Measurements from ENCODE around the gene TXNRD1.
"Not testable (repeated sequence)": the region's sequence is repeated elsewhere in the genome, so short reads cannot be mapped to it uniquely, and the experiment has no call there.

Gene TXNRD1

DNA sequence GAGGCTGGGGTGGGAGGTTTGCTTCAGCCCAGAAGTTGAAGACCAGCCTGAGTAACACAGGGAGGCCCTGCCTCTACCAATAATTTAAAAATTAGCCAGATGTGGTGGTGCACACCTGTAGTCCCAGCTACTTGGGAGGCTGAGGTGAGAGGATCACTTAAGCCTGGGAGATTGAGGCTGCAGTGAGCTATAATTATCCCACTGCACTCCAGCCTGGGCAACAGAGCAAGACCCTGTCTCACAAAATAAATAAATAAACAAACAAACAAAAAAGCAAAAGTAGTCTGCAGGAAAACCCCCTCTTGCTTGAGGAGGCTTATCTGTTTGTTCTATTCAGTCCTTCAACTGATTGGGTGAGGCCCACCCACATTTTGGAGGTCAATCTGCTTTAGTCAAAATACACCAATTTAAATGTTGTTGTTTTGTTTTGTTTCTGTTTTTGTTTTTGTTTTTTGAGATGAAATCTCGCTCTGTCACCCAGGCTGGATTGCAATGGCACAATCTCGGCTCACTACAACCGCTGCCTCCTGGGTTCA, 24.9 kb upstream of the TXNRD1 start:
- DNase-seq (ENCODE audit: low read depth in 2 of 2, low spot score in 1 of 2), result no peak

DNA sequence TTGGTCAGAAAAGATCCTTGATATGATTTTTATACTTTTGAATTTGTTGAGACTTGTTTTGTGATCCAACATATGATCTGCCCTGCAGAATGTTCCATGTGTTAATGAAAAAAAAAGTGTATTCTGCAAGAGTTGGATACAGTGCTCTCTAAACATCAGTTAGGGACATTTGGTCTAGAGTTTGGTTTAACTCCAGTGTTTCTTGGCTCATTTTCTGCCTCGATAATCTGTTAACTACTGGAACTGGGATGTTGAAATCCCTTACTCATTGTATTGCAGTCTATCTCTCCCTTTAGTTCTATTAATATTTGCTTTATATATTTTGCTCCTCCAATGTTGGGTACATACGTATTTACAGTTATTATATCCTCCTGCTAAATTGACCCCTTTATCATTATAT, 18.3 kb upstream of the TXNRD1 start:
- DNase-seq (ENCODE audit: low read depth in 2 of 2, low spot score in 1 of 2), result no peak

DNA sequence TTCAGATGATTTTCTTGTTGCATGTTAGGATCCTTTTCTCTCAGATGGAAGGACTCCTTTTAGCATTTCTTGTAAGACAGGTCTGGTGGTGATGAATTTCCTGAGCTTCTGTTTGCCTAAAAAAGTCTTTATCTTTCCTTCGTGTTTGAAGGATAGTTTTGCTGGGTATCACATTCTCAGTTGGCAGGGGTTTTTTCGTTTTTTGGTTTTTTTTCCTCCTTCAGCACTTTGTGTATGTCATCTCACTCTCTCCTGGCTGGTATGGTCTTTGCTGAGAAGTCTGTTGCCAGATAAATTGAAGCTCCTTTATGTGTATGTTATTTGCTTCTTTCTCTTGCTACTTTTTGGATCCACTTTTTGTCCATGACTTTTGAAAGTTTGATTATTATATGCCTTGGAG, 15.6 kb upstream of the TXNRD1 start:
- no peak for DNase-seq (ENCODE audit: low read depth in 2 of 2, low spot score in 1 of 2)

DNA sequence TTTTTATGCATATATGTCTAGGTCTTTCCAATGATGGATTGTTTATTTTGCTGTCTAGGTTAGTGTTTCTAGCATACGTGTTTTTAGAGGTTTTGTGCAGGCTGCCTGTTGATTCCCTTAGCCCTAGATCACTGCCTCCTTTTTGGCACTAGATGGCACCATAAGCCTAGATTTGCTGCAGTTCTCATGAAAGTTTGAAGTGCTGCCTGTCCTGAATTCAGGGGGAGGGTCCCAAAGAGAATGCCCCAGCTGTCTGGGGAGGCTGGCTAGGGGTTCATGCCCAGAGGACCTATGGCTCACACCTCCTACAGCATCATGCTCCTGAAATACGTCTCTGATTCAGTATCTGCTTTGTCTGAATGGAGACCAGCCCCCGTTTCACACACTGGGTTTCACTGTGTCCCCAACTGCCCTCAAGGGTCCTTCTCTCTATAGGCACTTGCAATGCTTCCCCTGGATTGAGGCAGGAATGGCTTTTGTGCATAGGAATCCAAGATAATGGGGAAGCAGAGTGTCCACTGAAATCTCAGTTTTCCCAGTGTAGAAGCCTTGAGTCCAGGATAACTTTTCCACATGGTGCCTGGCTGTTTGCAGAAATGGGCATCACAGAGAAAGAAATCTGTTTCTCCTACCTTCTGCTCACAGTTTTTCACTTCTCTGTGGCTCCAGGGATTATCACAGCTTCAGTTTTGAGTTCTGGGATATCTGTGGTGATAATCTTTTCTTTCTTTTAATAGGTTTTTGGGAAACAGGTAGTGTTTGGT, 14.2 kb upstream of the TXNRD1 start:
- DNase-seq (ENCODE audit: low read depth in 2 of 2, low spot score in 1 of 2), result peak; percentile 7 to 15

DNA sequence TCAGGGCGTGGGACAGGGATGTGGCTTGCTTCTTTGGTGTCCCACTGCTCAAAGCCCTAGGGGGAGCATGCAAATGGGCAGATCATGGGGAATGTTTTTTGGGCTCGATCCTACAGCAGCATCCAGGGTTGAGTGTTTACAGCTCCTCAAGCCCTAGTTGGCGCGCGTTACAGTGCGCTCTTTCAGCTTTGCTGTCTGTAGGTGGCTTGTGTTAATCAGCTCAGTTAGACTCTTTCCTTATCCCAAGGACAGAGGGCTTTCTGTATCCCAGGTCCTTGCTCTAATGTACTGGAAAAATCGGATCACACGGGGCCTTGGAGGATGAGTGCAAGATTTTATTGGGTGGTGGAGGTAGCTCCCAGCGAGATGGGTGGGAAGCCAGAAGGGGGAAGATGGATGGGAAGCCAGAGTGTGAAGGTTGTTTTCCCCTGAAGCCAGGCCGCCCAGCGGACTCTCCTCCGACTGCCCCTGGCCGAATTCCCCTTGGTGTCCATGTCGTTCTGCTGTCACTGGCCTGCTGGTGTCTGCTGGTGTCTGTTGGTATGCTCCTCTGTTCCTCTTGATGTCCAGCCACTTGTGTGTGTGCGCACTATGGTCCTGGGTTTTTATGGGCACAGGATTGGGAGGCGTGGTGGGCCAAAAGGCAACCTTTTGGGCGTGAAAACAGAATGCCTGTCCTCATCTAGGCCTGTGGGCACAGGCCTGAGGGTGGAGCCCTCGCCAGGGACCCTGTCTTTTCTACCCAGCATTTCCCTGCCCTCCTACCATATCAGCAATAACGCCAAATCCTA, 10.7 kb upstream of the TXNRD1 start:
- no peak for DNase-seq (ENCODE audit: low read depth in 2 of 2, low spot score in 1 of 2)

DNA sequence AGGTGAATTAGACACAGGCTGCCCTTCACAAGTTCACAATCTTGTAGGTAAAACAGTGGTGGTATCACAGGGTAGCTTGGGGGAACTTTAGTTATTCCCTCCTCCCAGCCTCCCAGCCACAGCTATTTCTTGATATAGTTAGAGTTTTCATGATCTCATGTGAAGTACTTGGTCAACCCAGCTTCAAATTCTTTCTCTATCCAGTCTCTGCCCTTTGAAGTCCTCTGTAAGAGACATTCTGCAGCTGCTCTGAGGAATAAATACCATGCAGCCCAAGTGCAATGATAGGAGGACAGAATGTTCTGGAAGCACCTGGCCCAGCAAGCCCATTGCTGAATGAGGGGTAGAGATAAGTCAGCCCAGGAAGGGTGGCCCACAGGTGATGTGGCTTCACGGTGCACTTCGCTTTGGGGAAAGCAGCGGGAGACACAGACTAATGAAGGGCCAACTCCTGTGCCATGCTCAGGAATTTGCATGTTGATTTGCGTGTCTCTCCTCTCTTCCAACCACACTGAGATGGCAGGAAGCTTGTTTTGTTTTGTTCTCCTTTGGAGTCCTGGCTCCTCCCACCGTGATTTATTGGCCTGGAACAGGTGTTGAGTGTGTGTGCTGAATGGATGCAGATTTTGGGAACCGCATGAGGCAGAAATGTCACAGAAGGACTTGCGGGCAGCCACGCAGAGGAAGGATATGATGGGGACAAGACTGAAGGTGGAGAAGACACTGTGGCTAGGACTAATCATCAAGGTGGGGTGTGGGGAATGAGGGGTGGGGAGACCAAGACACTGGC, 8.0 kb upstream of the TXNRD1 start:
- DNase-seq (ENCODE audit: low read depth in 2 of 2, low spot score in 1 of 2), result no peak

DNA sequence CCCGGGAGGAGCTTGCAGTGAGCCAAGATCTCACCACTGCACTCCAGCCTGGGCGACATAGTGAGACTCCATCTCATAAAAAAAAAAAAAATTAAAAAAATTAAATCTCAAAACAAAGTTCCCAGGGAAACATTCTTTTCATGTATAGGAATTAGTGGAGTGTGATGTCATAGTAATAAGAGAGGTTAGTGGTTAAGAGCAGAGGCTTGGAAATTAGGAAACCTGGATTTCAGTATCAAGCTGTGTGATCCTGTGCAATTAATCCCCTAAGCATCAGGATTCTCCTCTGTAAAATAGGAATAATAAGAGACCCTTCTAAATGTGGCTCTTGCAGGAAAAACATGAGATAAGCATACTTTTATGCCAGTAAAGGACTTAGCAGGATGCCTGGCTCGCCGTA, 3.1 kb upstream of the TXNRD1 start:
- DNase-seq (ENCODE audit: low read depth in 2 of 2, low spot score in 1 of 2), result no peak

DNA sequence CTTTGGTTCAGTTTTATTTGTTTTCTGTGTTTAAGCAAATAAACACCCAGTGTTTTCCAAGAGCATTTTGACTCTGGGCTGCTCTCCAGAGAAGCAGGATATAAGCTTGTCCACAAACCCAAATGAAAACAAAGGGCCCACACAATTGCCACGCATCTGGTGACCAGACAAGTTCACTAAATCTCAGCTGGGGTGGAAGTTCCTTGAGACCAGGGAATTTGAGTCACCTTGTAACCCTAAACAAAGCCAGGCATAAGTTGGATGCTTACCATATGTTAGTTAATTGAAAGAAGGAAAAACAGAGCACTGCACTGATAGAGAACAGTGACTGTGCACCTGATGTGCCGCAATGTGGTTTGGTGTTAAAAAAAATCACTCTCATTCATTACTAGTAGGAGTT, 1.6 kb upstream of the TXNRD1 start:
- no peak for DNase-seq (ENCODE audit: low read depth in 2 of 2, low spot score in 1 of 2)

DNA sequence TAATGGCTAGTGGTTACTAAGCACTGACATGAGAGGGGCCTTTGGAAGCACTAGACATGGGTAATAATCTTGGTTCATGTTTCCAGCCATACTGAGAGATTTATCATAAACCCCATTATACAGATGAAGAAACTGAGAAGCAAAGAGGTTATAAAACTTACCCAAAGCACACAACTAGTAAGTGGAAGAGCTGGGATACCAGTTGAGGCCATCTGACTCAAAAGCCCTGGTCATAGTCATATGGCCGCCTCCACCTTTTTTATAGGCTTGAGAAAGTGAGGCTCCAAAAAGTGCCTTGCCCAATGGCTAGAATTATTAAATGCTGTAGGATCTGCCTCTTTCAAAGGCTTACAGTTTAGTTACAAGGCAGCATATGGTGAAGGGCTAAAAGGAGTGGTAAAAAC, 944 bp downstream of the TXNRD1 start:
- no peak for DNase-seq (ENCODE audit: low read depth in 2 of 2, low spot score in 1 of 2)

DNA sequence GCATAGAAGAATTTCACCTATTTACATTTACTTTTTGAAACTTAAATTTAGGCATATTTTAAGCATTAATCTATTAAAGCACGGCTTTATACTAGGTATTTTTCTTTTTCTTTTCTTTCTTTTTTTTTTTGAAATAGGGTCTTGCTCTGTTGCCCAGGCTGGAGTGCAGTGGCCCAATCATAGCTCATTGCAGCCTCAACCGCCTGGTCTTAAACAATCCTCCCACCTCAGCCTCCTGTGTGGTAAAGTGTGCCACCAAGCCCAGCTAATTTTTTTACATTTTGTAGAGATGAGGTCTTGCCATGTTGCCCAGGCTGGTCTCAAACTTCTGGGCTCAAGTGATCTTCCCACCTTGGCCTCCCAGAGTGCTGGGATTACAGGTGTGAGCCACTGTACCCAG, 2.9 kb downstream of the TXNRD1 start:
- DNase-seq (ENCODE audit: low read depth in 2 of 2, low spot score in 1 of 2), result not testable (repeated sequence)

DNA sequence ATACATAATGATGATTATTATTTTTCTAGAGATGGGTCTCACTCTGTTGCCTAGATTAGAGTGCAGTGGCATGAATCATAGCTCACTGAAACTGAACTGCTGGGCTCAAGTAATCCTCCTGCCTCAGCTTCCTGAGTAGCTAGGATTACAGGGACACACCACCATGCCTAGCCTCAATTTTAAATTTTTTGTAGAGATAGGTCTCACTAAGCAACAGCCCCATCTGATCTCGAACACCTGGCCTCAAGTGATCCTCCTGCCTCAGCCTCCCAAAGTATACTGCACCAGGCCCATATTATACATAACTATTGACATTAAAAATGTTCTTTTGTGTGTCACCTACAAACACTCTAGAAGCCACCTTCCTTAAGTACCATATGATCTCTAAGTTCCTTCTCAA, 3.4 kb downstream of the TXNRD1 start:
- DNase-seq (ENCODE audit: low read depth in 2 of 2, low spot score in 1 of 2), result no peak

DNA sequence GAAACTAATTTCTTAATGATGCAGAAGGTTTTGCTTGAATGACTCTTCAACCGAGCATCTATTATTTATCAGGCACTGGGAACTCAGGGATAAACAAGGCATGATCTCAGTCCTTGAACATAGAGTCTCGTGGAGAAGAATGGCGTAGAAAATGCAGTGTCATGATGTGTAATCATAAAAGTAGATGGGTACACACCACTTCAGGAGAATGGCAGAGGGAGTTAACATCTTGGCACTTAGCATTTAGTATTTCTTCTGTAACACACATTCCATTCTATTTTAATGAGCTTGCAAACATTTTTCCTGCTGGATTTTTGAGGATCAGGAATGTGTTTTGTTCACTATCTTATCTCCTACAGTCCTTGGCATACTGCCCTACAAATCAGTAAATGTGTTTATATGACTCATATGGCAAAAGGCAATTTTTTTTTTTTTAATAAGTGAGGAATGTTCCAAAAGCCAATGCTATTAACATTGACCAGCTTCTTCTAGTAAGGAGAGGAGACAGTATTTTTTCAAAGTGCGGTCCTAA, 3.8 kb downstream of the TXNRD1 start:
- DNase-seq (ENCODE audit: low read depth in 2 of 2, low spot score in 1 of 2), result no peak

DNA sequence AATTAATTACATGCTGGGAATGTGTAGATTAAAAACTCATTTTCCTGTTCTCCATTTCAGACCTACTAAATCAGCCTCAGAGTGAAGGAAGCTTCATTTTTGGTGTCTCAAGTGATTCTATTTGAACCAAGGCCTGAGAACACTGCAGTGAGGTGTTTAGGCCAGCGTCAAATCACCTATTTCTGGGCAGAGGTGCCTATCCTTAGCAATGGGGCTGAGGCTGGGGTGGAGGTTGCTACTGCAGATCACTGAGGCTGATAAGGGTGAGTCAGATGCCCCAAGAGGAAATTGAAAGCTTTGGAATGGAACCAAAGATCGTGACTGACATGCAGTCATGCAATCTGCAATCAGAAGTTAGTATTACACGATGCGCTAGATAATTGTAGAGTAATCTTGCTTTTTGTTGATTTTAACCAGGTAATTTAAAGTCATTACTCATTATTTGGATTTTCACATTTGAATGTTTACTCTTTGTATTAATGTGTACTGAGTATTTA, 4.4 kb downstream of the TXNRD1 start:
- DNase-seq (ENCODE audit: low read depth in 2 of 2, low spot score in 1 of 2), result peak; percentile 14 to 25

DNA sequence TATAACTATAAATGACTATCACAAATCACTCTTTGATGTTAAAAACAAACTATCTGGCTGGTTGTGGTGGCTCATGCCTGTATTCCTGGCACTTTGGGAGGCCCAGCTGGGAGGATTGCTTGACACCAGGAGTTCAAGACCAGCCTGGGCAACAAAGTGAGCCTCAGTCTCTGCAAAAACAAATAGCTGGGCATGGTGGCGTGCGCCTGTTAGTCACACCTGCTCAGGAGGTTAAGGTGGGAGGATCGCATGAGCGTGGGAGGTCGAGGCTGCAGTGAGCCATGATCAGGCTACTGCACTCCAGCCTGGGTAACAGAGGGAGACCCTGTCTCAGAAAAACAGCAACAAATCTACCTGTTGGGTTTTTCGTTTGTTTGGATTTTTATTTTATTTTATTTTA, 5.4 kb downstream of the TXNRD1 start:
- no peak for DNase-seq (ENCODE audit: low read depth in 2 of 2, low spot score in 1 of 2)

DNA sequence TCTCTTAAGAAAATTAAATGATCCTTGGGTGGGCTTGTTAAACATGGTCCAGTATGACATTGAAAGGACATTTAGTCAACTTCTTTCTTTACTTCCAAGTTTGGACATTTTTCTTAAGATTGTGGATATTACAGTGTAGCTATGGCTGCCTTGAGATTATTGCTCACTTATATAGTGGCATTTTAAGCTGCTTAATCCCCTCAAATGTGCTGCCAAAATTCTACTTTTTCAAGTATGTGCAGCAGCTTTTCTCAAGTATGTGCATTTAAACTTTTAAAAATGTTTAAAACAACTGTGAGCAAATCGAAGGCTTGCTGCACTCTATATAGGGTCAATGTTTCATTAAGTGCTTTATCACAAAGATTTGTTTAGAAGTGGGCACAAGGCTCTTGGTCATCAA, 7.4 kb downstream of the TXNRD1 start:
- DNase-seq (ENCODE audit: low read depth in 2 of 2, low spot score in 1 of 2), result no peak

DNA sequence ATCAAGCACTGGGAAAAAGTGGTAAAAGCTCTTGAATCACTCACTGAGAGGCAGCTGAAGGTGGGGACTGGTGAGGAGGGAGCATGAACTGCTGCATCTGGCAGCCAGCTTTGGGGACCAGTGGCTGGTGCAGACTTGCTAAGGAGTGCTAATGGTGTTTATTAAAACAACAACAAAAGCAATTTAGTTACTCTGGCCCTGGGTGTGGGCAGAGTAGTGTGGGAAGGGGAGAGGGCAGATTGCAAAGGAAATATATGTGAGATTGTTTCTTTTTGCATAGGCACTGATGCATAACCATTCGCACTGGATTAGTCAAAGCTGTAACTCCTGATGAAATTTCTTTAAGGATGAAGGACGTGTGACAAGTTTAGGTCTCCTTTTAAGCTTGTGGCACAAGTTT, 8.1 kb downstream of the TXNRD1 start:
- no peak for DNase-seq (ENCODE audit: low read depth in 2 of 2, low spot score in 1 of 2)

DNA sequence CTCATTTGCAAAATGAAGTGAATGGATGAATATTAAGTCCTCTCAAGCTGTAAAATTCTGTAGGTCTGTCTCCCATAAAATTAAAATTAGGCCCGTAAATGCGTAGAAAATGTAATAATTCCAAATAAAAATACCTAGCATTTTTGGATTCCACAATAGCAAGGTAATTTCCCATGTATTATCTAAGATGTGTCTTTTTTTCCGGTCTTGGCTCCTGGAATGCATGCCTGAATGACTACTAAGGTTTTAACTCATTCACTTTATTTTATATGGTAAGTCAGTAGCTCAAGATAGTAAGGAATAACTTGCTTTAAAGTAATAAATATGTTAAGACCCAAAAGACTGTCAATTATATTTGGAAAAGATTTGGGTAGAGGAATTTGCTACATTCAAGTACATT, 11.1 kb downstream of the TXNRD1 start:
- DNase-seq (ENCODE audit: low read depth in 2 of 2, low spot score in 1 of 2), result no peak

DNA sequence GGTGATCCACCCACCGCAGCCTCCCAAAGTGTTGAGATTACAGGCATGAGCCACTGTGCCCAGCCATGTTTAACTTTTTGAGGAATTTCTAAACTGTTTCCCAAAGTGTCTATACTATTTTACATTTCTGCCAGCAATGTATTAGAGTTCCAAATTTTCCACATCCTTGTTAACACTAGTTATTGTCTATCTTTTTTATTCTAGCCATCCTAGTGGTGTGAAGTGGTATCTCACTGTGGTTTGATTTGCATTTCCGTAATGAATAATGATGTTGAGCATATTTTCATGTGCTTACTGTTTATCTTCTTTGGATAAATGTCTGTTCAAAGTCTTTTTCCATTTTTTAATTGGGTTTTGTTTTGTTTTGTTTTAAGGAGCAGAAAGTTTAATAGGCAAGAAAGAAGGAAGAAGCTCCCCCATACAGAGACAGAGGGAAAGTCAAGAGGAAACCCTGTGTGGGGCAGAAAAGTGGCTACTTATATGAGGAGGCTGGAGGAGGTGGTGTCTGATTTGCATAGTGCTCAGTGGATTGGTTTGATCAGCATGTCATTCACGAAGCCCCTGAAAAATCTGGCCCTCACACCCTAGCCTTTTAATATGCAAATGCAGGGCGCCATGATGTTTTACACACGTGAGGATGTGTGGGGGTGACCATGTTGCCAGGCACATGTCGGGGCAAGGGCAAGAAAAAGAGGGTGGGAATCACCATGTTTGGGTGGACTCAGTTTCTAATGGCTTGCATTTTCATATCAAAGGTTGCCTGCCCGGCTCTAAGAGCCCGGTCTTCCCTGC, 14.9 kb downstream of the TXNRD1 start:
- no peak for DNase-seq (ENCODE audit: low read depth in 2 of 2, low spot score in 1 of 2)

DNA sequence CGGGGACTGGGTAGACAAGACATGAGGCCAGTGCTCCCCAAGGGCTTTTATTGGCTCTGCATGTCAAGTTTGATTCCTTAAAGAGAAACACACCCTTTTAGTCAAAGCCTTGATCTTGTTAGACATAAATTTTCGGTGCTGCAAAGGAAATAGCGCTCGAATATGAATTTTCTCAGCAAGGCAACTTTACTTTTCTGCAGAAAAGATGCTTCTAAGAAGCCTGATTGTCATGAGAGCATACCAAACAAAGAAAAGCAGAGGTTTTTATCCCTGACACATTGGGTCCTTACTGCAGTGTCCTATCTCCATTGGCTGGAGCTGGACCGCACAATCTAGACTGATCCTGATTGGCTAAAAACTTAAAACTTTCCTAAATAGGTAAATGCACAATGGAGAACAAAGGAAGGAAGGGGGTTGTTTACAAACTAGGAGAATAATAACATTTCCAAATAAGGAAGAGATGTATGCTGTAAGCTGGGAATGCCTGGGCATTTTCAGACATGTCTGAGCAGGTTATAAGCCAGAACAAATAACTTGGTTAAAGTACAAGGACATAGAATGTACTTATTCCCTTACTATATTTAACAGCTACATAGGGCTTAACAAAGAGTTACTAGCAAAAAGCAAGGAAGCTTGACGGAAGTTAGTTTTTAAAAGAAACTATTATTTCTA, 17.2 kb downstream of the TXNRD1 start:
- no peak for DNase-seq (ENCODE audit: low read depth in 2 of 2, low spot score in 1 of 2)
